Gastrocnemius medialis (tissue), 4 donors: ENCODE results near the gene C16orf92.

Source experiments
- CTCF ChIP-seq, 5 experiments: fragments of 450-650 bp in 3 of 5; fragments of 200-600 bp in 2 of 5; sonication (generic) in 2 of 5; IDR thresholded peaks in 4 of 5; conservative IDR thresholded peaks in 1 of 5; 1 replicate in 4 of 5; 2 replicates in 1 of 5; pipeline ENCODE4 v1.5.1; 2016 to 2019; ENCODE audit warnings: antibody characterized with exemption in 5 of 5, mild to moderate bottlenecking in 3 of 5, moderate library complexity in 3 of 5
- POLR2A ChIP-seq, 2 donors: fragments of 450-650 bp; IDR thresholded peaks; one replicate each; pipeline ENCODE4 v1.6.1; 2017; ENCODE audit warnings: antibody characterized with exemption in 2 of 2, mild to moderate bottlenecking in 2 of 2, moderate library complexity in 2 of 2

DNA sequence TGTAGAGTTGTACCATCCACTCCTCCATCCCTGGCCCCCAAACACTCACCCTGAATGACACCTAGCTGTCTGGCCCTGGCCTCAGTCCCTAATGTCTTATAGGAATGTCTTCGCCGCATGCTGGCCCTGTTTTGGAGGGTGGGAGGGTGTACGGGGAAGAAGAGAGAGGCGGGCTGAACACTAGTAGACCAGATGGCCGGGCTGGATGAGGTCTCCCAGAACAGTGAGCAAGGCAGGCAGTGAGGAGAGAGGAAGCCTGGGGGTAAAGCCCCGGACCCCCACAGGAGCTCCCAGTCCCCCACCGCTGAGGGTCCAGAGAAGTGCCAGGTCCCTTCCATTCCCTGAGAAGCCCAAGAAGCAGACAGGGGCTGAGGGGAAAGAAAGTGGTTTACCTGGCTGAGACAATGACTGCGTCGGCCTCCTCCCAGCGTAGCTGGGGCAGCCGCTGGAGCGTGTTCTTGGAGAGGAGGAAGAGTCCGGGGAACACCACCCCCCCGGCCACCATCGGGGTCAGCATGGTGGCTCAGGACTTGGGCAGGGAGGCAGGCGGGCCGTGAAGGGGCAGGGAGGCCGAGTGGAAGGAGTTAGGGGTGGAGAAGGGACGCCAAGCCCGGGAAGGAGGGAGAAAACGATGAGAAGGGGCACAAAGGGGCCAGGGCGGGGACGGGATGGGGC, 7.2 kb downstream of the C16orf92 start:
- no peak for TF ChIP-seq CTCF (IDR thresholded peaks at IDR 0.05 in 4 of 5, conservative IDR thresholded peaks at IDR 0.05 in 1 of 5)
- no peak for TF ChIP-seq POLR2A (IDR thresholded peaks at IDR 0.05)
